GM21515 (cell line): ENCODE data around the gene PRDM16.

Source experiments
- ATAC-seq: cut with Tn5 transposase; IDR thresholded peaks from one replicate; pipeline ENCODE4 v1.9.1; 2021; ENCODE audit not compliant: unreplicated experiment

PRDM16 gene

DNA sequence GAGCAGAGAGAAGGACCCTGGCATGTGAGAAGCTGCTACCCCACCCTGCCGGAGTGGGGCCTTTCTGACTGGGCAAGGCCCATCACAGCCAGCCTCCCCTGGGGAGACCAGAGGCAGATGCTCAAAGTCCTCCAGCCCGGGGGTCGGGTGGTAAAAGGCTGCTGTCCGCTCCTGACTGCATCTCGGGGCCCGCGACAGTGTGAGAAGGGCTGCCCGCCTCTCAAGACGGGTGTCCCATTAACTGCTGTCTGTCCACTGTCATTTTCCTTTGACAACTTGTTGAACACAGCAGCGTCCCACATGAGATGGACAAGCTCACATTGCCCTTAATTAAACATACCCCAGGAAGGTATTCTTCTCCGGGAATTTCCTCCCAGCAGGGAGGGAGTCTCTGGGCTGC, 294.0 kb downstream of the PRDM16 start:
- ATAC-seq, result no peak

- ATAC-seq, result no peak
Observed at GRCh38 chr1:3363756-3364155, 294.8 kb downstream of the PRDM16 start.

DNA sequence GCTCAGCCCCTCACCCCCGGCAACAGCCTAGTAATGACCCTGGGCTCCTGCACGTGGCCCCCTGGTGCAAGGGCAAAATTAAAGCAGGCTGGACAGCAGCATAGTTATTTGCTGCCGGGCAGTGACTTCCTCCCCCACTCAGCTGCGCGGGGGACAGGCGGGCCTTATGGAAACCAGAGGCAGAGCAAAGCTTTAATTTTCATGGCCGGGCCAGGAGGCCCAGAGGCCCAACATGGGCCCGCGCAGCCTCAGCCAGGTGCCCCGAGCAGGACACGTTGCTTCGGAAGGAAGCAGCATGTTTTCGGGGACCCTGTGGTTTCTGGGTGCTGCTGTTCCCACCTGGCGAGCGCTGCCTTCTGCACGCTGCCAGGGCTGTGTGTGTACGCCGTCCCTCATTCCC, 295.5 kb downstream of the PRDM16 start:
- ATAC-seq, result no peak

DNA sequence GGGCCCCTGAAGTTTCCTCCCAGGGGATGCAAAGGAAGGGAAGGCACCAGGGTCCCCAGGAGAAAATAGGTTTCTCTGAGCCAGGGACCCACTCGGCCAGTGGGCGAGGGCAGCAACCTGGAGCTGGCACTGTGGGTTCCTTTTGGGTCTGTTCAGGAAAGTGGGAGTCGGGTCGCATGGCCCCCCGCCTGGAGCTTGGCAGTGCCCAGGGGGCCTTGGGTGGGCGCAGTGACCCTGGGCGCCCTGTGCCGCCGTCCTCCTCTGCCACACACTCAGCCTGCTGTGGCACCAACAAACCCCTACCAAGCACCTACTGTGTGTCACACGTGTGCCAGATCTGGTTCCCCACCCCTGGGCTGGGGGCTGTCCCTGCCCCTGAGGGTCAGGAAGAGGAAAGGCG, 296.0 kb downstream of the PRDM16 start:
- no peak for ATAC-seq

DNA sequence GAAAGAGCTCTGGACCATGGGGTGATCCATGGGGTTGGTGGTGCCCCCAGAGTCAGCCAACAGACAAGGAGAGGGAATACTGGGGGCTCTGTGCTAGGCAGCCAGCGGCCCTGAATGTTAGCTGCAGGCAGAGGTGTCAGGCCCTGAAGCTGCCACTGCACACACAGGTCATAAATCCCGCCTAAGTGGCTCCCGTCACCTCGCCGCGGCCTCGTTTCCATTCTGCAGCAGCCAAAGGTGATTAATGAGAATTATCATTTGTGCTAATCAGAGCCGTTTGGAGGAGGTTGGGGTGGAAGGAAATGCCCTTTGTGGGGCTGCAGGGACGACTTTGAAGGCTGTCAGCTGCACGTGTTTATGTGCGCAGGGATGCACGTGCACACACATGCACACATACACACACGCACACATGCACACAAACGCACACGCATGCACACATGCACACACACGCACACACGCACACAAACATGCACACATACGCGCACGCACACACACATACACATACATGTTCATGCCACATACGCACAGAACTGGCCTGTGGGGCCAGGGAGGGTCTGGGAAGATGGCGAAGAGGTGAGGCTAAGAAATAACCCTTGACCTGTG, 296.6 kb downstream of the PRDM16 start:
- no peak for ATAC-seq

GRCh38 chr1:3366126-3367051, 297.4 kb downstream of the PRDM16 start:
- ATAC-seq, result no peak

DNA sequence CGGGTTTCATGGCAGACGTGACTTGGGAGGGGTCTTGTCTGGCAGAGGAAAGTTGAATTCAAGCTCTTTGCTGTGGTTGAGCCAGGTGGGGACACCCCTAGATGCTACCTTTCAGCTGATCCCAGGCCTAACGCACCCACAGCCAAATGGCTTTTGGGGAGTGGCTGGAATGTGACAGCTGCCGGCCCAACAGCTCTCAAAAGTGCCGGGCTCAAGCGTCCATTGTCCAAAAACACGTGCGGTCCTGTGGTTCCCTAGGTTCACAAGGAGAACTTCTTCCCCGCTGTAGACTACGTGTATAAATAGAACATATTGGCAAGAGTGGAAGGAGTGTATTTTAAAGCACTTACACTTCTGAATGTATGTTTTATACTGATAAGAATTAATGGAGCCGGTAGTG, 298.4 kb downstream of the PRDM16 start:
- ATAC-seq, result no peak

DNA sequence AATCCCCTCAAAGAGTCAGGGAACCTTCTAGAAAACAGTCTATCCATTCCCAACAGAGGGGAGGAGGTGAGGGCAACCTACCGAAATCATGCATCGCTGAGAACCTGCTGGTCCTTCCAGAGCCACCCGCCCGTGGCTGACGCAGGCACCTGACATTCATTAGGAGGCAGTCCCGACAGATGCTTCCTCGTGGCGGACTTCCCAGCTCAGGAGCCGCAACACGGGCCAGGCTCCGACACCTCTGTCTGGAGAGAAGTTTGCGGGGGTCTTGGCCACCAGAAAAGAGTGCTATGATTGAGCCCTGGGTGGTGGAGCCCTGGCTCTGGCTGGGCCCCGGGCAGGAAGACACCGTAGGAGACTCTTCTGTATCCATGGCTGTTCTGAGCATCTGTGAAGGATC, 299.1 kb downstream of the PRDM16 start:
- ATAC-seq, result no peak

- ATAC-seq, result no peak
Observed at GRCh38 chr1:3368711-3369445, 299.9 kb downstream of the PRDM16 start.

DNA sequence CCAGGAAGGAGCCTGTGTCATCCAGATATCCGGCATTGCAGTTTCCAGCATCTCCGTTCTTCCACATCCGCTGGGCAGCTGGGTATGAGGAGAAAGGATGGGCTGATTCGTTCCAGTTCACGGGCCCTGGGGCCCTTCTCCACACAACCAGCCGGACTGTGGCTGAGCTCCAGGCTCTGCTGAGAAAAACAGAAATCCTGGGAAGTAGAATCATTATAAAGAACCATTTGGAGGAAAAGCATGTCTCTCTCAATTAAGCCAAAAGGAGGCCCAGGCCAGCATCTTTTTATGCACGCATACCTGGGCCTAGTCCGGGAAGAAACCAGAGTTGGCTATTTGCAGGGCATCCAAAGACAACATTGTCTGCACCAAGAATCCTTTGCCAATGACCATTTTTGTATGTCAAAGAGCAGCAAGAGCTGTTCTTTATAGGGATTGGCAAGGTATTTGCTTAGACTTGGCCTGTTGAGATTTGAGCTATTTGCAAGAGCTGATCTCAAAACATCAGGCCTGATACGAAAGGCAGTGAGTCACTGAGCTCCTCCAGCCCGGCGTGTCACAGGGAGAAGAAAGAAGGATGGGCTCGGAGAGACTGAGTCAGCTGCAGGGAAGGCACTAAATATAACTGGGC, 300.6 kb downstream of the PRDM16 start:
- ATAC-seq, result no peak

- no peak for ATAC-seq
Observed at GRCh38 chr1:3370856-3371703, 302.1 kb downstream of the PRDM16 start.

GRCh38 chr1:3372317-3372716, 303.3 kb downstream of the PRDM16 start:
- ATAC-seq, result no peak

GRCh38 chr1:3373175-3373574, 304.2 kb downstream of the PRDM16 start:
- ATAC-seq, result no peak

- no peak for ATAC-seq
Observed at GRCh38 chr1:3373700-3374405, 304.9 kb downstream of the PRDM16 start.

DNA sequence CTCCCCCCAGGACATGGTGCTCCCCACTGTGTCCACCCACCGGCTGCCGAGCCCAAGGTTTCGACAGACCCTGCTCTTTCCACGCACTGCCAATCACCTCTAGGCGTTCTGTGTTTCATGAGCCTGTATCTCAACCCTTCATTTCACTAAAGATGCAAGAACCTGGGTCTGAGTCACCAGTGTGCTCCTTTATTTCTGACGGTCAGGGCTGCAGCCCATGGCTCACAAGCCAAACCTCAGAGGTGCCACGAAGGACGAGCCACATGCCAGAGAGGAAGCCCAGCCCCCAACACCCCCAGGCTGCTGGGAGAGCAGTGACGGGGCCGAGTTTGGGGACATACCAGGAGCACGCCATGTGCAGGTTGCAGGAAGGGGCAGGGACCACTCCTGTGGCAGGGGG, 306.2 kb downstream of the PRDM16 start:
- ATAC-seq, result no peak

DNA sequence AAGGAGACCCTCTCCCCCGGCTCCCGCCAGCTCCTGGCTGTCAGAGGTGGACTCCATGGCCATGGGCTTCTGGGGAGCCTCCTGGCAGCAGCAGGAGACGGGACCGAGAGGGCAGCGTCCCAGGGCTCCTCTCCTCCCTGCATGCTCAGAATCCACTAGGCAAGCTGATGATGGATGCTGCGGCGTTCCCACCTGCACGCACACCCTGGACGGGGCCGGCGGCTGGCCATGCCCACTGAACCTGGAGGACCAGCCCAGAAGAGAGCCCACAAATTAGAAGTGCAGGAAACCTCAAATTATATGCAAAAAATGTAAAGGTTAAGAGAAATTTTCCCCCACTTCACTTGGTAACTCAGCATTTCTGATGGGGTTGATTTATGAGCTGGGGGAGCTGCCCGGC, 308.2 kb downstream of the PRDM16 start:
- no peak for ATAC-seq

DNA sequence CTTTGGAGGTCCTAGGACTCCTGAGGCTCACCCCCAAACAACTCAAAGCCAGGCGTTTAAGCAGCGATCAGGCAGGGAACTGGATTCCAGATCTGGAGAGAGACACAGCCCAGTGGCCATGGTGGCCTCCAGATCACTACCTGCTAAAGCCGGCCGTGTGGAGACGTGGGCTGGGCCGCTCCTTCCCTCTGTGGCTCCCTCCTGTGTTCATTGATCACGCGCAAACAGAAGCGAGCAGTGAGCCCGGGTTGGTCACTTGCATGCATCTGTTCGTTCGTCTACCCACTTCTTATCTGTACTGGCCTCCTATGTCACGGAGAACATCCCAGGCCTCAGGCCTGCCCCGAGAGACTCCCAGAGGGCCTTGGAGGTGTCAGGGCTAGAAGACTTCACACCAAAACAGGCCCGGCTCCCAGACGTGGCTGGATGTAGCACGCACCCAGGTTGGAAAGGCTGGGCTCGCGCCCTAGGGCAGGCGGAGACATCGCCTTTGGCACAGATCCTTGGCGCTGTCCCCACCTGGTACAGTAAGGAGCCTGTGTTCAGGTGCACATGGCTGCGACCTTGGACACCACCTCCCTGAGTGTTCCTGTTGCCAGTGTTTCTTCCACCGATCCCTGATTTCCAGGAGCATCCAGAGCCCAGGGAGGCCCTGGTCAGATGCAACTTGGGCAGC, 308.7 kb downstream of the PRDM16 start:
- no peak for ATAC-seq

GRCh38 chr1:3378411-3379208, 309.6 kb downstream of the PRDM16 start:
- no peak for ATAC-seq
